ENCODE results near the gene PRM1.

- TF ChIP-seq CTCF (conservative IDR thresholded peaks at IDR 0.05; ENCODE audit: low read length) = no peak
- TF ChIP-seq EZH2phosphoT487 (IDR thresholded peaks at IDR 0.05; ENCODE audit: borderline replicate concordance, low read depth, low read length) = no peak
Measured at GRCh38 chr16:11306997-11307638, 26.0 kb upstream of the PRM1 start.

Measured in OCI-LY7 (cell line).